NCI-H1436 (cell line): ENCODE measurements around the gene ARAP2.

Experiments used
- DNase-seq: peaks from one replicate; lab custom pipeline; 2025; lab: John Stamatoyannopoulos, UW

ARAP2 gene, protein sequence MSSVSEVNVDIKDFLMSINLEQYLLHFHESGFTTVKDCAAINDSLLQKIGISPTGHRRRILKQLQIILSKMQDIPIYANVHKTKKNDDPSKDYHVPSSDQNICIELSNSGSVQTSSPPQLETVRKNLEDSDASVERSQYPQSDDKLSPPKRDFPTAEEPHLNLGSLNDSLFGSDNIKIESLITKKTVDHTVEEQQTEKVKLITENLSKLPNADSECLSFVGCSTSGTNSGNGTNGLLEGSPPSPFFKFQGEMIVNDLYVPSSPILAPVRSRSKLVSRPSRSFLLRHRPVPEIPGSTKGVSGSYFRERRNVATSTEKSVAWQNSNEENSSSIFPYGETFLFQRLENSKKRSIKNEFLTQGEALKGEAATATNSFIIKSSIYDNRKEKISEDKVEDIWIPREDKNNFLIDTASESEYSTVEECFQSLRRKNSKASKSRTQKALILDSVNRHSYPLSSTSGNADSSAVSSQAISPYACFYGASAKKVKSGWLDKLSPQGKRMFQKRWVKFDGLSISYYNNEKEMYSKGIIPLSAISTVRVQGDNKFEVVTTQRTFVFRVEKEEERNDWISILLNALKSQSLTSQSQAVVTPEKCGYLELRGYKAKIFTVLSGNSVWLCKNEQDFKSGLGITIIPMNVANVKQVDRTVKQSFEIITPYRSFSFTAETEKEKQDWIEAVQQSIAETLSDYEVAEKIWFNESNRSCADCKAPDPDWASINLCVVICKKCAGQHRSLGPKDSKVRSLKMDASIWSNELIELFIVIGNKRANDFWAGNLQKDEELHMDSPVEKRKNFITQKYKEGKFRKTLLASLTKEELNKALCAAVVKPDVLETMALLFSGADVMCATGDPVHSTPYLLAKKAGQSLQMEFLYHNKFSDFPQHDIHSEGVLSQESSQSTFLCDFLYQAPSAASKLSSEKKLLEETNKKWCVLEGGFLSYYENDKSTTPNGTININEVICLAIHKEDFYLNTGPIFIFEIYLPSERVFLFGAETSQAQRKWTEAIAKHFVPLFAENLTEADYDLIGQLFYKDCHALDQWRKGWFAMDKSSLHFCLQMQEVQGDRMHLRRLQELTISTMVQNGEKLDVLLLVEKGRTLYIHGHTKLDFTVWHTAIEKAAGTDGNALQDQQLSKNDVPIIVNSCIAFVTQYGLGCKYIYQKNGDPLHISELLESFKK (N-terminal part only)

GRCh38 chr4:36244257-36245082 lies at the start of gene ARAP2:
ARAP2 (minus strand) TSS chr4:36244514; CDS start chr4:36229486, 15,028 bp downstream.
- DNase-seq: no peak

DNA sequence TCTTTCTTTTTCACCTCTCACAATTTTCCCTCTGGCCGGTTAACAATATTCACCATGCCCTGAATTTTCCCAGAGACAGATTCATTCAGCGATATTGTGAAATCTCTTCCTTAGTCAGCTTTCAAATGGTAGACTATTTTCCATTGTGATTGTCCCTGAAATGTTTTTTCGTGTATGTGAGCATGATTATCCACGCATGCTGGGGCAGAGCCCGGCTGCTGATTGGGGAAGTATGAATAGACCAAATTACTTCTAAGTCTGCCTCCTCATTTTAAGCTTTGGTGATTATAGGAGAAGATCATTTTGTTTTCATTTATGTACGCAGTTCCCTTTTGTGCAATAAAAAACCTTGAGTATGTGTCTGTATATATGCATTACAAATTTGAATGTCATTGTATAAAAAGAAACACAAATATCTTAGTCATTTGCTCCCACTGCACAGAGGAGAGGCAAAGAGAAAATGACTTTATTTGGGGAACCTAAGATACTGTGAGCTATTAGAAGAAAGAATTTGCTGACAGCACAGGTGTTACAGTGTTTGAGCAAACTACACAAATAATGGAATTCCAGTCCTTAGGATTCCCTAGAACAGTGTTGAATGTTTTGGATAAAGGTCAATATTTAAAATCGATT lies 48.4 kb upstream of the ARAP2 start:
- no peak for DNase-seq

- no peak for DNase-seq
Observed at GRCh38 chr4:36290641-36291040, 46.3 kb upstream of the ARAP2 start.

- DNase-seq: no peak
Observed at GRCh38 chr4:36288731-36289426, 44.6 kb upstream of the ARAP2 start.

GRCh38 chr4:36286481-36286871 lies 42.2 kb upstream of the ARAP2 start:
- no peak for DNase-seq

DNA sequence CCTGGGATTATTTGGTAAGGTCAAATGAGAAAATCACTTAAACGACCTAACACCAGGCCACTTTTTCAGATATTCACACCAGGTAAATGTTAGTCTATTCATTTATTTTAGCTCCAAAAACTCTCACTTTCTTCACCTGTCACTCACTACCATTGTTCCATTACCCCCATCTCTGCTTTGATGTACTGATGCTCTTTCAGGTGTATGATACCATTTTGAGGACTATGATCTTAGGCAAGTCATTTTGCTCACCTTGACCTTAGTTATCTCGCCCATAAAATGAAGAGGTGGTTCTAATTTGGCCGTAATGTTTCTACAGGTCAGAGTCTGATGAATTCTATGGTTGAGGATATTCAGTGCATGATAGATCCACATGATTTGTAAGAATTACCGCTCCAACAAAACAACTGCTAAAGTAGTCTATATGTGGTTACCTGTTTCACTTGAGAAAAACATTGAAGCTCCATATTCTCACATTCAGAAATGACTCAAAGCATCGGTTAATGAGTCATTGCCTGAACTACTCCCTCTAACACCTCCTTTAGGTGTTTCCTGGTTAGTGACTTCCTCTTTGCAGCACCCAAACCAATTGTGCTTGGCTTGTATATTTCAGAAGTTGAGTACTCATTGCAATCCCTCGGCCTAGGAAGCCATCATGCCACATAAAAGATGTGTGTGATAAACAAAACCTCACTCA lies 41.6 kb upstream of the ARAP2 start:
- DNase-seq: no peak

DNA sequence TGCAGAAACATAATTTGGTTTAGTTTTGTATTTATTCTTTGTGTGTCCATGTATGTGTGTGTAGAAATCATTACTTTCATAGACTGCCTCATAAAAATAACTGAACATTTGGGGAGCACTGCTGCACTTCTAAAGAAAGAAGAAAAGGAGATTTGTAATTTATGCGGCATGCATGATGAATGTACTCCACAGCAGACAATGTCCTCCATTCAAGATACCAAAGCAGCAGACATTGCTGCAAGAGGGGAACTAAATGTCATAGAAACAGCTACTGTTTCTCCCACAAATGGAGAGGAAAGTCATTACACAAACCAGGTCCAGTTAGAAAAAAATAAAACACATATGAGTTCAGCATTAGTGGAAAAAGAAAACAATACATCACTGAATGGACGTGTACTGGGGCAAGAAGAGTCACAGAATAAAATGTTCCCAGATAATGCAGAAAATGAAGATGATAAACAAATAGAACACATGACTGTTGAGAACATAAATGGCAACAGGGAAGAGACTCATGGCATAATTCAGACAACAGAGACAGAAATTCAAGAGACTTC lies 39.7 kb upstream of the ARAP2 start:
- no peak for DNase-seq

GRCh38 chr4:36282503-36283030 lies 38.3 kb upstream of the ARAP2 start:
- DNase-seq: no peak

DNA sequence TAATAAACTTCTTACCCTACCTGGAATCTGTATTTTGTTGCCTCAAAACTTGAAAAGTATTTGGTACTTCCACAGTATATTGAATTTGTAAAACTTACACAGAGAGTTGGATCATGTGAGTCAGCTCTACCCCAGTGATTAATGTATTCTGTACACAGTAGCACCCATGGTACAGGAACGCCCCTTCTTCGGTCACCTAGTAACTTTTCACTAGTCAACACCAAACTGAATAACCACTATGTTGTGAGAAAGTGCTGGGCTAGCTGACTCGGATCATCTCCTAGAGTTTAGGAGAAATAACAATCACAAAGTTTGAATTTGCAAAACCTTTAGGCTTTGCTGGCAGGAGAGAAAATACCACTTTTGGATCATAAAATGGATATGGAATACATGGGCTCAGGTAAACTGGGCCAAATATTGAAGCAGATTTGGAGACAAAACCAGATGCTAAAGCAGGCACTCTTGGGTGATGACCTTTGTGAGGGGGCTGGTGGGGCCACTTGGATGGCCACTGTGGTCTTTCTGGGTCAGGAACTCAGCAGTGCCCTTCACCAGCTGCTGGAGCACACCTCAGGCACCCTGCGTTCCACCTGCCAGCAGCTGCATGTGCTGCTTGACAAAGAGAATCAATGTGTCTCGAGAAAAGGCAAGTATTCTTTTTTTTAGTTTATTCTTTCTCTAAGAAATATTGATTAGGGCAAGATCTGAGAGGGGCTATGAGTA lies 37.2 kb upstream of the ARAP2 start, which contains the start of gene DTHD1:
TSS of gene DTHD1 (plus strand) at position 233 of the 723 bp plus-strand sequence. CDS start at position 376, 143 bp downstream.
- no peak for DNase-seq

DNA sequence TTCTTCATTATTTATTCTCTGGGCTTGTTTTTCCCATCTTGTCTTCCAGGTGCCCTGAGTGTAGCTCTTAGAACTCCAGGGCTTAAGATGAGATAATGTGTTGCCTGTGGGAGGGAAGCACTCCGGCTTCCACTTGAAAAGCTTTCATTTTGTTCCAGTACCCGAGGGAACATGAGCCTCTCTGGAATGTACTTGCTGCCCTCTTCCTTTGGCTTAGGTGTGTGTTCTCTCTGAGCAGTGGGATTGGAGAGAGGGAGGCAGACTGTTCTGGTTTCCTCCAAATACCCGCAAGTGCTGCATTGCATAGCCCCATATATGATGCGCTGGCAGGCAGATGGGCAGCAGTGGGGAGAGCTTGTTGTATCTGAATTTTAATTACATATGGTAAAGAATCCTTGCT lies 36.2 kb upstream of the ARAP2 start:
- DNase-seq: no peak

- no peak for DNase-seq
Observed at GRCh38 chr4:36278789-36279188, 34.5 kb upstream of the ARAP2 start.

- no peak for DNase-seq
Observed at GRCh38 chr4:36277533-36277932, 33.2 kb upstream of the ARAP2 start.

GRCh38 chr4:36274158-36274557 lies 29.8 kb upstream of the ARAP2 start:
- DNase-seq: no peak

DNA sequence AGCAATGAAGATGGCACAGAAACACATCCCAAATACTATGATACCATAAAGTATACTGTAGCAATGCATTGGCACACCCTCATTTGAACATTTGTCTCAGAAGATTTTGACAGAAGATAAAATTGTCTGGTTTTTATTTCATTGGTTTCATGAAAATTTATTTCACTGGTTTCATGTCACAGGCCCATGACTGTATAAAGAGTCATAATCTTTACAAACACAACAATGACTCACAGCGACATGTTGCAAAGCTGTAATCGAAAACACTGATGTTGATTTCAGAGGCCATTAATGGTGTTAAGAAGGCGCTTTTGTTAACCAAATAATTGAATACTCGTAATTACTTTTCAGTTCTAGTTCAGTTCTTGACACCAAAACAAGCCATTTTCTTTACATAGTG lies 29.0 kb upstream of the ARAP2 start:
- DNase-seq: no peak

DNA sequence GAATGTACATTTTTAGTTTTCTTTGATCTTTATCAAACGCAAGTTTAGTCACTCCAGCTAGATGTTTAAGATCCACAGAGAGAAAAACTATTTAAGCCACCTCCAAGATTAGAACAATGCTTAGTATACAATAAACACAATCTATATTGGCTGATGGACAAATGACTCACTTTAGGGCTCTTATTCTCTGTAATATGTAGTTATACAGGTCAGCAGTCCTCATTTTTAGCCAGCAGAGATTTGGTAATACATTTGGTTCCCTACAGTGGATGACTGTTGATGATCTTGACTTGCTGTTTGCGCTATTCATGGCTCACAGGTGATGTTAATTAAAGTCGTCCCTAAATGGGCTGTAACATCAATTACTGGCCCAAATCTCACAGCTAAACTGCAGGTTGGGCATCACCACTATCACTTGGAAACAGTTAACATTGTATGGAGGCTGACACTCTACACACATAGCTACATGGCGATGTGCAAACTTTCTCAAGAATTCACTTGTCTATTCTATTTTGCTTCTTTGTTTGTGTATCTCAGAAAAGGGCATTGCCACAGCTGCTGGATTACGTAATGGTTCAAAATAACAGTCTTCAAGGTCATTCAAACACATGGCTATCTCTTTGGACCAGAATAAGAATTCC lies 25.3 kb upstream of the ARAP2 start:
- DNase-seq: no peak

- no peak for DNase-seq
Observed at GRCh38 chr4:36269101-36269500, 24.8 kb upstream of the ARAP2 start.

- no peak for DNase-seq
Observed at GRCh38 chr4:36267486-36268268, 23.4 kb upstream of the ARAP2 start.
